ENCODE measurements around the gene MAML2.

MAML2 gene

GRCh38 chr11:96026310-96026709 is 316.7 kb downstream of the MAML2 start:
- TF ChIP-seq POLR2AphosphoS5 (IDR thresholded peaks at IDR 0.05; ENCODE audit: low read depth, low read length) (no peak), POLR2A (IDR thresholded peaks at IDR 0.05; ENCODE audit: low read depth, low read length) (no peak), TAF1 (IDR thresholded peaks at IDR 0.05; ENCODE audit: borderline replicate concordance, low read depth, low read length) (no peak)
- DNase-seq (ENCODE audit: insufficient read length) = no peak
- no peak for FAIRE-seq

GRCh38 chr11:96024666-96025065 is 318.3 kb downstream of the MAML2 start:
- TF ChIP-seq TAF1 (IDR thresholded peaks at IDR 0.05; ENCODE audit: borderline replicate concordance, low read depth, low read length) = no peak
- no peak for TF ChIP-seq POLR2AphosphoS5 (IDR thresholded peaks at IDR 0.05; ENCODE audit: low read depth, low read length)
- TF ChIP-seq POLR2A (IDR thresholded peaks at IDR 0.05; ENCODE audit: low read depth, low read length) = no peak
- DNase-seq (ENCODE audit: insufficient read length) = no peak
- FAIRE-seq = no peak

GRCh38 chr11:96023275-96023674 is 319.7 kb downstream of the MAML2 start:
- FAIRE-seq = no peak
- TF ChIP-seq TAF1 (IDR thresholded peaks at IDR 0.05; ENCODE audit: borderline replicate concordance, low read depth, low read length) (no peak), POLR2AphosphoS5 (IDR thresholded peaks at IDR 0.05; ENCODE audit: low read depth, low read length) (no peak), POLR2A (IDR thresholded peaks at IDR 0.05; ENCODE audit: low read depth, low read length) (no peak)
- DNase-seq (ENCODE audit: insufficient read length) = no peak

- TF ChIP-seq TAF1 (IDR thresholded peaks at IDR 0.05; ENCODE audit: borderline replicate concordance, low read depth, low read length) (no peak), POLR2A (IDR thresholded peaks at IDR 0.05; ENCODE audit: low read depth, low read length) (no peak), POLR2AphosphoS5 (IDR thresholded peaks at IDR 0.05; ENCODE audit: low read depth, low read length) (no peak)
- no peak for DNase-seq (ENCODE audit: insufficient read length)
- no peak for FAIRE-seq
Measured at GRCh38 chr11:96021901-96022650, 320.9 kb downstream of the MAML2 start.

GRCh38 chr11:96019810-96020747 is 322.9 kb downstream of the MAML2 start:
- TF ChIP-seq TAF1 (IDR thresholded peaks at IDR 0.05; ENCODE audit: borderline replicate concordance, low read depth, low read length) (no peak), POLR2A (IDR thresholded peaks at IDR 0.05; ENCODE audit: low read depth, low read length) (no peak), POLR2AphosphoS5 (IDR thresholded peaks at IDR 0.05; ENCODE audit: low read depth, low read length) (no peak)

GRCh38 chr11:96019281-96019680 is 323.7 kb downstream of the MAML2 start:
- FAIRE-seq (no peak), DNase-seq (ENCODE audit: insufficient read length) (no peak)
- TF ChIP-seq POLR2AphosphoS5 (IDR thresholded peaks at IDR 0.05; ENCODE audit: low read depth, low read length) = no peak
- no peak for TF ChIP-seq POLR2A (IDR thresholded peaks at IDR 0.05; ENCODE audit: low read depth, low read length)
- no peak for TF ChIP-seq TAF1 (IDR thresholded peaks at IDR 0.05; ENCODE audit: borderline replicate concordance, low read depth, low read length)

More at GRCh38 chr11:96019810-96020747, 322.9 kb downstream of the MAML2 start:
- DNase-seq (ENCODE audit: insufficient read length) (no peak), FAIRE-seq (no peak)

GRCh38 chr11:96017856-96018255 is 325.1 kb downstream of the MAML2 start:
- no peak for TF ChIP-seq TAF1 (IDR thresholded peaks at IDR 0.05; ENCODE audit: borderline replicate concordance, low read depth, low read length)
- no peak for TF ChIP-seq POLR2A (IDR thresholded peaks at IDR 0.05; ENCODE audit: low read depth, low read length)
- TF ChIP-seq POLR2AphosphoS5 (IDR thresholded peaks at IDR 0.05; ENCODE audit: low read depth, low read length) = no peak
- DNase-seq (ENCODE audit: insufficient read length) = no peak
- no peak for FAIRE-seq

GRCh38 chr11:96016978-96017502 is 326.0 kb downstream of the MAML2 start:
- TF ChIP-seq POLR2AphosphoS5 (IDR thresholded peaks at IDR 0.05; ENCODE audit: low read depth, low read length) = no peak
- no peak for TF ChIP-seq POLR2A (IDR thresholded peaks at IDR 0.05; ENCODE audit: low read depth, low read length)
- no peak for TF ChIP-seq TAF1 (IDR thresholded peaks at IDR 0.05; ENCODE audit: borderline replicate concordance, low read depth, low read length)
- no peak for DNase-seq (ENCODE audit: insufficient read length)
- FAIRE-seq = no peak

GRCh38 chr11:96015906-96016565 is 327.0 kb downstream of the MAML2 start:
- TF ChIP-seq POLR2A (IDR thresholded peaks at IDR 0.05; ENCODE audit: low read depth, low read length) (no peak), POLR2AphosphoS5 (IDR thresholded peaks at IDR 0.05; ENCODE audit: low read depth, low read length) (no peak), TAF1 (IDR thresholded peaks at IDR 0.05; ENCODE audit: borderline replicate concordance, low read depth, low read length) (no peak)
- DNase-seq (ENCODE audit: insufficient read length) (no peak), FAIRE-seq (no peak)

- DNase-seq (ENCODE audit: insufficient read length) (no peak), FAIRE-seq (peak; percentile 69)
- TF ChIP-seq TAF1 (IDR thresholded peaks at IDR 0.05; ENCODE audit: borderline replicate concordance, low read depth, low read length) (no peak), POLR2A (IDR thresholded peaks at IDR 0.05; ENCODE audit: low read depth, low read length) (no peak), POLR2AphosphoS5 (IDR thresholded peaks at IDR 0.05; ENCODE audit: low read depth, low read length) (no peak)
Measured at GRCh38 chr11:96014217-96014616, 328.8 kb downstream of the MAML2 start.

Measured in GM12892 (cell line).